WERI-Rb-1 (cell line): Measurements from ENCODE around the gene ARHGAP19.

Experiments
- DNase-seq: peaks from one replicate; pipeline ENCODE4 v3.0.0-alpha.2; 2020
- H3K27ac ChIP-seq: fragments of 250-450 bp; sonication (Bioruptor Pico); 2 replicates; pipeline ENCODE4 v1.5.1; 2020; ENCODE audit warnings: mild to moderate bottlenecking, moderate library complexity
- H3K27me3 ChIP-seq: fragments of 250-450 bp; sonication (Bioruptor Pico); 2 replicates; pipeline ENCODE4 v1.5.1; 2021; ENCODE audit warnings: mild to moderate bottlenecking, low read depth, moderate library complexity; ENCODE audit not compliant: insufficient read depth, severe bottlenecking
- H3K36me3 ChIP-seq: fragments of 250-450 bp; sonication (Bioruptor Pico); 2 replicates; pipeline ENCODE4 v1.5.1; 2020; ENCODE audit warnings: mild to moderate bottlenecking, moderate library complexity
- H3K4me3 ChIP-seq: 2 replicates; pipeline ENCODE4 v1.5.1; 2011; ENCODE audit warnings: low read depth, mild to moderate bottlenecking, control low read depth, low read length
- H3K9me3 ChIP-seq: fragments of 250-450 bp; sonication (Bioruptor Pico); 2 replicates; pipeline ENCODE4 v1.5.1; 2021; ENCODE audit warnings: mild to moderate bottlenecking, moderate library complexity; ENCODE audit not compliant: severe bottlenecking
- TF ChIP-seq, protein P1 (sequence below): IDR thresholded peaks from 2 replicates; pipeline ENCODE4 v1.5.1; 2011; ENCODE audit warnings: low read depth, mild to moderate bottlenecking, control low read depth, inconsistent platforms, low read length

ARHGAP19 gene

DNA sequence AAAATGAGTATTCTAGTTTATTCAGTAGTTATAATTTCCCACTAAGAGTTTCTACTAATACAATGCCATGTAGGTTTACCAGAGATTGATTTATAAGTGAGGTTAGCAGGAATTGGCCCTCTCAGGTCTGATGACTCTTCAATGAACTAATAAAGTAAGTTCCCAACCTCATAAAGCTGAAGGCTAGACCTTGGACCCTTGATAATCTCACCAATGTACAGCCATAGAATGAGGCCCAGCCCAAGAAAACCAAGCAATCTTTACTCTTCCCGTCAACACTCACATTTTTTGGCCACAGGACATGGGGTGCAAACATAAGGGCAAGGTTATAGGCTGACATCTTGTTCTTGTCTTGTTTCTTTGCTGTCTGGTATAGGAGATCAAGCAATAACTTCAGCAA is 33.3 kb downstream of the ARHGAP19 start:
- TF ChIP-seq, protein P1, sequence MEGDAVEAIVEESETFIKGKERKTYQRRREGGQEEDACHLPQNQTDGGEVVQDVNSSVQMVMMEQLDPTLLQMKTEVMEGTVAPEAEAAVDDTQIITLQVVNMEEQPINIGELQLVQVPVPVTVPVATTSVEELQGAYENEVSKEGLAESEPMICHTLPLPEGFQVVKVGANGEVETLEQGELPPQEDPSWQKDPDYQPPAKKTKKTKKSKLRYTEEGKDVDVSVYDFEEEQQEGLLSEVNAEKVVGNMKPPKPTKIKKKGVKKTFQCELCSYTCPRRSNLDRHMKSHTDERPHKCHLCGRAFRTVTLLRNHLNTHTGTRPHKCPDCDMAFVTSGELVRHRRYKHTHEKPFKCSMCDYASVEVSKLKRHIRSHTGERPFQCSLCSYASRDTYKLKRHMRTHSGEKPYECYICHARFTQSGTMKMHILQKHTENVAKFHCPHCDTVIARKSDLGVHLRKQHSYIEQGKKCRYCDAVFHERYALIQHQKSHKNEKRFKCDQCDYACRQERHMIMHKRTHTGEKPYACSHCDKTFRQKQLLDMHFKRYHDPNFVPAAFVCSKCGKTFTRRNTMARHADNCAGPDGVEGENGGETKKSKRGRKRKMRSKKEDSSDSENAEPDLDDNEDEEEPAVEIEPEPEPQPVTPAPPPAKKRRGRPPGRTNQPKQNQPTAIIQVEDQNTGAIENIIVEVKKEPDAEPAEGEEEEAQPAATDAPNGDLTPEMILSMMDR = no peak
- Histone ChIP-seq H3K27me3 (no peaks in the 10 kb centered on the region), H3K9me3 (no peaks in the 10 kb centered on the region), H3K4me3 (no peak overlapping the region), H3K36me3 (peaks cover 22% of the 10 kb centered on the region), H3K27ac (no peak overlapping the region)
- no peak for DNase-seq

DNA sequence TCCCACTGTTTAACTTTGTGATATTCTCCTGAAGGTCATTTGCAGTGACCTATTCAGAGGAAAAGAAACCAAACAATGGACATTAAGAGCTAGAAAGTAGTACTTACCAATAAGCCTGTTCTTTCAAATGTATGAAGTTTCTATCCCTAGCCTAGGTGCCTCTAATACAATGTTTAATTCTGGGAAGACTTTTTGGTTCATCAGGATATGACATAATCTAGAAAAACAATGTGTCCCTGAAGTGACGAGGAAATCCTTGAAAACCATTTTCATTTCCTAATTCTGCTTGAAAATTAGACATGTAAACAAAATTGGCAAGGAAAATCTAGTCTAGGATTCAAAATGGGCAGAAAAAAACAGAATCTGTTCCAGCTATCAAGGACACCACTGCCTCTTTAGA is 36.1 kb downstream of the ARHGAP19 start:
- DNase-seq = no peak
- Histone ChIP-seq H3K27ac (no peak overlapping the region), H3K27me3 (no peaks in the 10 kb centered on the region), H3K4me3 (no peak overlapping the region), H3K36me3 (peaks cover 27% of the 10 kb centered on the region), H3K9me3 (no peaks in the 10 kb centered on the region)
- TF ChIP-seq, protein P1 = no peak

DNA sequence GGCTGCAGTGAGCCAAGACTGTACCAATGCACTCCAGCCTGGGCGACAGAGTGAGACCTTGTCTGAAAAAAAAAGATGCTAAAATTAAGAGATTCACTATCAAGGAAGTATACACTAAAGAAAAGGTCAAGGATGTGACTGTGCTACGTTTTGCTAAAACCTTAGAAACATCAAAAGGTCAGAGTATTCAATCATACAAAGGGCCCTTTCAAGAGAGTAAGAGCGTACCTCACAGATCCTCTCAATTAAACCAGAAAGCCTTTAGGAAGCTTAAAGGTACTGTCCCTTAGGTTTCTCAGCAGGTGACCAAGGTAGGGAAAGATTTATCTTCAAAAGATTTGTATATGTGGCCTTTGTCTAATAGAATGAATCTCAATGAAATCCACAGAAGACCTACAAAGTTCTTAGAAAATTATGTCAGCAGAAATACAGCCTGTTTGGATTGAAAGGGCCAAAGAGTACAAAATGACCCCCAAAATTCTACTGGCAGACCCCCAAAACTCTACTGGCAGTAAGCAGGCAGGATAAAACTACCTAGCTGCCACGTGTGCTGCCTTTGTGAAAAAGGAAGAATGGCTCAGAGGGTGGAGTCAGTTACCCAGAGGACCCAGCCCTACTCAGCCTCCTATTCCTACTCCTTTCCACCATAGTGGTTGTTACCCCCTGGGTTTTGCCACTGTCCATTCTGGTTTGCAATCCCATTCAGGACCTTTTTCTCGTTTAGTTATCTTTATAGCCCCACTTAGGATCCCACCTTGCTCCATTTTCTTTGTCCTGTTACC is 36.7 kb downstream of the ARHGAP19 start:
- Histone ChIP-seq H3K4me3 (no peak overlapping the region), H3K9me3 (no peaks in the 10 kb centered on the region), H3K27ac (no peak overlapping the region), H3K27me3 (no peaks in the 10 kb centered on the region), H3K36me3 (peaks cover 28% of the 10 kb centered on the region)
- TF ChIP-seq, protein P1 = no peak
- DNase-seq = no peak

DNA sequence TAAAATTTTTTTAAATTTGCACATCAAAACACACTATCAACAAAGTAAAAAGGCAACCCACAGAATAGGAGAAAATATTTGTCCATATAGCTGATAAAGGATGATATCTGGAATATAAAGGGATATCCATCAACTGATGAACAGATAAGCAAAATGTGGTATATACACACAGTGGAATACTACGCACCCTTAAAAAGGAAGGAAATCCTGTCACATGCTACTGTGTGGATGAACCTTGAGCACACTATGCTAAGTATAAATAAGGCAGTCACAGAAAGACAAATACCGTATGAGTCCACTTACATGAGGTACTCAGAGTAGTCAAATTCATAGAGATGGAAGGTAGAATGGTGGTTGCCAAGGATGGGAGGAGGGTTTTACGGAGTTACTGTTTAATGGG is 37.7 kb downstream of the ARHGAP19 start:
- Histone ChIP-seq H3K36me3 (peaks cover 29% of the 10 kb centered on the region), H3K27ac (no peak overlapping the region), H3K4me3 (no peak overlapping the region), H3K27me3 (no peaks in the 10 kb centered on the region), H3K9me3 (no peaks in the 10 kb centered on the region)
- DNase-seq = no peak
- TF ChIP-seq, protein P1 = no peak

DNA sequence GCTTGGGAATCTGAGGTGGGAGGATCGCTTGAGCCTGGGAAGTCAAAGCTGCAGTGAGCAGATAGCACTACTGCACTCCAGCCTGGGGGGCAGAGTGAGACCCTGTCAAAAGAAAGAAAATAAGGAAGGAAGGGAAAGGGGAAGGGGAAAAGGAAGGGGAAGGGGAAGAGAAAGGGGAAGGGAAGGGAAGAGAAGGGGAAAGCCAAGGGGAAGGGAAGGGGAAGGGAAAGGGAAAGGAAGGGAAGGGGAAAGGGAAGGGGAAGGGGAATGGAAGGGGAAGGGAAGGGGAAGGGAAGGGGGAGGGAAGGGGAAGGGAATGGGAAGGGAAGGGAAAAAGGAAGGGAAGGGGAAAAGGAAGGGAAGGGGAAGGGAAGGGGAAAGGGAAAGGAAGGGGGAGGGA is 41.5 kb downstream of the ARHGAP19 start:
- TF ChIP-seq, protein P1 = no peak
- H3K36me3 ChIP-seq = peaks cover 22% of the 10 kb centered on the region

DNA sequence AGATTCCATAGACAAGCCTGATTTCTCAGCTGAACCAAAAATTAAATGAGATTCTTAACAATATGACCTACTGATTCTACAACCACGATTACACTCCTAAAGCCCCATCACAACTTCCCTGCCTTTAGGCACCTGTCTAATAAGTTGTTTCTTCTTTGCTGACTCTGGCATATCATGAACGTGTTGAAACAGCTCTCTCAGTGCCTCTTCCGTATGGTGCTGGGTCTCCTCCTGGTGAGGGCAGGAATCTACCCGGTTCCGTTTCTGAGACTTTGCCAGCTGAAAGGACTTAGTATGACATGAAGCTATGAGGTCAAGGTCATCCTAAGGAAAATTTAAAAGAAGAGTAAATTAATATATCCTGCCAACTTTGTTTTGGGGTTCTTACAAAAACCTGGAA is 48.6 kb downstream of the ARHGAP19 start:
- no peaks in the 10 kb centered on the region for H3K27me3 ChIP-seq
- no peaks in the 10 kb centered on the region for H3K9me3 ChIP-seq
- no peak overlapping the region for H3K4me3 ChIP-seq
- peaks cover 45% of the 10 kb centered on the region for H3K36me3 ChIP-seq
- DNase-seq = no peak
- no peak overlapping the region for H3K27ac ChIP-seq
- TF ChIP-seq, protein P1 = no peak

More for the DNA sequence above, 41.5 kb downstream of the ARHGAP19 start:
- no peak for DNase-seq
- H3K9me3 ChIP-seq = no peaks in the 10 kb centered on the region
- H3K27me3 ChIP-seq = no peaks in the 10 kb centered on the region
- no peak overlapping the region for H3K27ac ChIP-seq
- no peak overlapping the region for H3K4me3 ChIP-seq
